Measurements from ENCODE around the gene CEACAM18. TPM values are rescaled to one million over a fixed set of nuclear protein-coding genes. Genes with fewer than 3 reads are reported as not detected.

The CEACAM18 gene
- total and polyA plus RNA-seq, 2 of the 4 experiments (the other 2 are of a cell fraction): not detected

- Histone ChIP-seq H2AK5ac (ENCODE audit: low read depth, low read length) (no peak overlapping the region), H2AFZ (replicated peaks; ENCODE audit: low read length, poor library complexity) (no peak overlapping the region), H3K79me1 (ENCODE audit: low read depth in 1 of 2, low read length in 2 of 2) (no peaks in the 10 kb centered on the region), H3K4me2 (ENCODE audit: low read depth, low read length) (no peak overlapping the region), H3K14ac (replicated peaks; ENCODE audit: low read depth, low read length) (no peak overlapping the region), H4K91ac (ENCODE audit: insufficient read depth, low read depth, low read length) (no peak overlapping the region), H2BK20ac (ENCODE audit: low read depth, low read length) (no peak overlapping the region), H3K4me1 (ENCODE audit: control insufficient read depth, insufficient read depth, low read length) (no peaks in the 10 kb centered on the region), H3K18ac (ENCODE audit: low read depth, low read length) (no peak overlapping the region), H4K20me1 (ENCODE audit: insufficient read depth, low read length) (no peaks in the 10 kb centered on the region), H2BK120ac (ENCODE audit: low read depth, low read length) (no peak overlapping the region), H3K4ac (ENCODE audit: low read depth, low read length) (no peak overlapping the region), H3K27me3 (ENCODE audit: control insufficient read depth, insufficient read depth, low read length) (no peaks in the 10 kb centered on the region), H3K36me3 (ENCODE audit: control insufficient read depth, insufficient read depth, low read length) (no peaks in the 10 kb centered on the region), H3K4me3 (ENCODE audit: insufficient read depth, low read depth, low read length) (no peak overlapping the region), H3K9ac (ENCODE audit: low read depth, low read length) (no peak overlapping the region), H3K56ac (ENCODE audit: extremely low read depth, insufficient read depth, low read length) (no peak overlapping the region), H3K27ac (ENCODE audit: insufficient read depth, low read length) (no peak overlapping the region), H2BK15ac (ENCODE audit: low read depth, low read length) (no peak overlapping the region), H2BK5ac (ENCODE audit: low read depth, low read length, poor library complexity, severe bottlenecking) (no peak overlapping the region), H4K5ac (ENCODE audit: low read depth, low read length) (no peak overlapping the region), H2AK9ac (replicated peaks; ENCODE audit: low read depth, low read length, poor library complexity) (no peak overlapping the region), H3K9me1 (ENCODE audit: insufficient read depth, low read length) (no peaks in the 10 kb centered on the region), H3K9me3 (ENCODE audit: control insufficient read depth, insufficient read depth, low read length) (peaks cover 2% of the 10 kb centered on the region; the same call in 1 of the 2 replicates), H4K8ac (ENCODE audit: low read depth in 2 of 2, low read length in 2 of 2) (no peak overlapping the region), H3K23ac (ENCODE audit: low read depth, low read length) (no peak overlapping the region)
- TF ChIP-seq ELK1 (IDR thresholded peaks at IDR 0.05; ENCODE audit: borderline replicate concordance, low read depth, low read length) (no peak), MAZ (IDR thresholded peaks at IDR 0.05; ENCODE audit: borderline replicate concordance, low read depth, low read length) (no peak), BHLHE40 (IDR thresholded peaks at IDR 0.05; ENCODE audit: low read depth, low read length) (no peak), MAFK (IDR thresholded peaks at IDR 0.05; ENCODE audit: low read depth, low read length) (no peak), RCOR1 (IDR thresholded peaks at IDR 0.05; ENCODE audit: insufficient replicate concordance, low read length) (no peak), CEBPB (IDR thresholded peaks at IDR 0.05; ENCODE audit: low read depth, low read length) (no peak), SMC3 (IDR thresholded peaks at IDR 0.05; ENCODE audit: low read depth, low read length) (no peak), CTCF (conservative IDR thresholded peaks at IDR 0.05; ENCODE audit: low read depth, low read length) (no peak), POLR2A (IDR thresholded peaks at IDR 0.05; ENCODE audit: low read depth, low read length) (no peak), RAD21 (IDR thresholded peaks at IDR 0.05; ENCODE audit: low read length) (no peak)
- TF ChIP-seq, protein P1, sequence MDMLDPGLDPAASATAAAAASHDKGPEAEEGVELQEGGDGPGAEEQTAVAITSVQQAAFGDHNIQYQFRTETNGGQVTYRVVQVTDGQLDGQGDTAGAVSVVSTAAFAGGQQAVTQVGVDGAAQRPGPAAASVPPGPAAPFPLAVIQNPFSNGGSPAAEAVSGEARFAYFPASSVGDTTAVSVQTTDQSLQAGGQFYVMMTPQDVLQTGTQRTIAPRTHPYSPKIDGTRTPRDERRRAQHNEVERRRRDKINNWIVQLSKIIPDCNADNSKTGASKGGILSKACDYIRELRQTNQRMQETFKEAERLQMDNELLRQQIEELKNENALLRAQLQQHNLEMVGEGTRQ (IDR thresholded peaks at IDR 0.05; ENCODE audit: low read depth, low read length): no peak
- ChIA-PET POLR2A (ENCODE audit: unreplicated experiment) (no interaction called here), CTCF (interaction anchor here (2.1 kb wide), 1 partner anchor 10 kb away, joined by 8 read pairs; no protein-coding TSS in a partner anchor)
- BruUV-seq (replicated peaks): no TSS peak
- ATAC-seq (ENCODE audit: low read depth) (no peak), DNase-seq (no peak)
- no CpG with 5 or more reads among the region's 3 CpGs for WGBS, 2 experiments (ENCODE audit: extremely low coverage in 2 of 2, insufficient read length in 1 of 2)
- intact Hi-C loops (cut with micrococcal nuclease) (no loop called here), in situ Hi-C loops (cut with MboI; ENCODE audit: low sequenced_read_pairs) (no loop called here), dilution Hi-C loops (cut with HindIII; ENCODE audit: low sequenced_read_pairs, unreplicated experiment) (no loop called here)
Measured at GRCh38 chr19:51505904-51506303, 27.6 kb downstream of the CEACAM18 start.

Data from IMR-90 (cell line).